H7 (cell line): ENCODE measurements around the gene GOLGA6L25. TPM values are rescaled to one million over a fixed set of nuclear protein-coding genes. Genes with fewer than 3 reads are reported as not detected.

Source experiments
- total RNA-seq: library from RNA; depleted of rRNA; stranded (reverse); fragments of >200 nt; shearing (Covaris generic); gene quantifications from 2 replicates; pipeline ENCODE4 v1.2.3, GENCODE V29; 2014; rRNA removed

Gene GOLGA6L25
- total RNA-seq, 1 experiment from 2014 or later: not detected

Other genes starting within 250 kb of the GOLGA6L25 start
- gene HERC2, start 231.4 kb upstream of the GOLGA6L25 start, total RNA-seq: 33.2 and 49.4 TPM in 2 replicates
- not detected in 2 replicates for gene GOLGA6L24, start 195.5 kb upstream of the GOLGA6L25 start, total RNA-seq
- gene GOLGA8F, start 174.9 kb upstream of the GOLGA6L25 start, total RNA-seq: not detected in 2 replicates
- not detected in 2 replicates for gene GOLGA8G, start 20.6 kb upstream of the GOLGA6L25 start, total RNA-seq
- not detected in 2 replicates for gene GOLGA8M, start 158.9 kb downstream of the GOLGA6L25 start, total RNA-seq